Measurements from ENCODE around the gene HEMK1.

HEMK1 gene

GRCh38 chr3:50577348-50577747 is 8.0 kb downstream of the HEMK1 start:
- no peak for DNase-seq

GRCh38 chr3:50580683-50581458 is 11.5 kb downstream of the HEMK1 start:
- DNase-seq: no peak

GRCh38 chr3:50581459-50581842 is 12.1 kb downstream of the HEMK1 start:
- no peak for DNase-seq

DNA sequence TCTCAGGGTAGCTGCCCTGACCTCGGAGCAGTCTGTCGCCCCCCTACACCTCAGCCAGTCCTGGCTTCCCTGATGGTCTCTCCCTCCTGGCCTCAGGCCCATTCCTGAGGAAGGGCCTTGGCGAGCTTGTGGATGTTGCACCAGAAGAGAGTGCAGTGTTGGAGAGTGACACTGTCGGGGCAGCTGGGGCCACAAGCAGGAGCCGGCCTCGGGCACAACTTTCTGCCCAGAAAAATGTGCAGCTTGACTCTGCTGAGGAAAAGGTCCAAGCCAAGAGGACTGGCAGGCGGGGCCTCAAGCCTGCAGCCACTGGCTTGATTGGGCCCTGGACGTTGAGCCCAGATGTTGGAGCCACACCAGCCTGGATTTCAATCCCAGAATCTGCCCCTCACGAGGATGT is 12.8 kb downstream of the HEMK1 start:
- DNase-seq: no peak

DNA sequence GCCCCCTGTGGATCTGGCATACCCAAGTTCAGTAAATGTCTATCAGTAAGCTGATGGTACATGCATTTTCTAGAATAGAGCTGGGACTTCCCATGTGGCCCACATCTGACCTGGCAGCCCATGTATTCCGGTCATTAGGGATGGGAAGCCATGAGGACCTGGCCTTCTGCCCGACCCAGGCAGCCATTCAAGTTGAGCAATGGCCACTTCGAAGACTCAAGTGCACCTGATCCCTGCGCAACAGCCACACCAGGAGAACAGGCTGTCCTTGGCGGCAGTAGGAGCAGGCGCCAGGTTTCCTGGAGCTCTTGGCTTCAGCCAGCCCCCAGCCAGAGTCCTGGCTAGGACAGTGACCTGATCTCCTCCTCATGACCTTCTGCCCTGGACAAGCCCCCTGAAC is 14.6 kb downstream of the HEMK1 start:
- DNase-seq: no peak

- no peak for DNase-seq
Observed at GRCh38 chr3:50584391-50584790, 15.1 kb downstream of the HEMK1 start.

DNA sequence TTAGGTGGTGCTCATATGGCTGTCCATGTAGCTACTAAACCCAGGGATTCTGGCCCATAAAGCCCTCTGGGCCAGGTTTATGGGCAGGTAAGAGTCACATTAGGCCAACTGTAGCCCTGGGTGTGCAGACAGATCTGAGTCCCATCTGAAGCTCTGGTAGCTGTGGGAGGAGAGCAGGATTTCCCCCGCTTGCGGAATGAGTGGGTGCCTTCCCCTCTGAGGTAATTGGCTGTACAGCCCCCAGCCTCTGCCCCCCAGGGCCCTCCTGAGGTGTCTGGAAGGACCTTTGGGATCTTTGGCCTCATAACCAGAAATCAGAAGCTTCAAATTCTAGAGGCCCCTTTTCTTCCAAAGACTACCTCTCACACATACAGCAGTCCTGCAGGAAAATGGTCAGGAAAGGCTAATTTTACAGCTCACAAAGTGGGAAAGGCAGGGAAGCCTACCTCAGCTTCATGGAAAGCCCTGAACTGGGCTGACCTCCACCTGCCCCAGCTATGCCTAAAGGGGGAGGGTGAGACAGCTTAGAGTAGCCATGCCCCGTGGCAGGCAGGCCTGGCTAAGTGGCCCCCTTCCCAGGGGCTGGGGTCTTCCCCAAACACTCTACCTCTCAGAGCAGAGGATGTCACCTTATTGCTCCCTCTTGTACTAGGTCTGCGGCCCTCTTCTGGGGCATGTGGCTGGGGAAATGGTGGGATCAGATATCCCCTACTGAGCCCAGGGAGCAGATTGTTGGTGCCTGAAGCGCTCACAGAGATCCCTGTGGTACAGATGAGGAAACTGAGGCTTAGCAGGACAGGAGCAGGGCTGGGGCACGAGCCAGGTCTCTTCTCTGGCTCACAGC is 16.8 kb downstream of the HEMK1 start:
- DNase-seq: no peak

DNA sequence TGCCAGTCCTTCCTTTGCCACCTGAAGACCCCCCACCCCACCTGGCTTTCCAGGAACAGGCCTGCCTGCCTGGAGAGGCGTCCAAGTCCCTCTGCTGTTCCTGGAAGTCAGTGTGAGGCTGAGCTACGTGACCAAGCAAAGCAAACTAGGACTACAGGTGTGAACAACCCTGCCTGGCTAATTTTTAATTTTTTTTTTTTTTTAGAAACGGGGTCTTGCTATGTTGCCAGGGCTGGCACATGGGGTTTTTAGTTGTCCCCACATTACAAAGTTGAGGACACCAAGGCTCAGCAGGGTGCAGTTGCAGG is 17.4 kb downstream of the HEMK1 start:
- DNase-seq: no peak

GRCh38 chr3:50587373-50587772 is 18.1 kb downstream of the HEMK1 start:
- no peak for DNase-seq

DNA sequence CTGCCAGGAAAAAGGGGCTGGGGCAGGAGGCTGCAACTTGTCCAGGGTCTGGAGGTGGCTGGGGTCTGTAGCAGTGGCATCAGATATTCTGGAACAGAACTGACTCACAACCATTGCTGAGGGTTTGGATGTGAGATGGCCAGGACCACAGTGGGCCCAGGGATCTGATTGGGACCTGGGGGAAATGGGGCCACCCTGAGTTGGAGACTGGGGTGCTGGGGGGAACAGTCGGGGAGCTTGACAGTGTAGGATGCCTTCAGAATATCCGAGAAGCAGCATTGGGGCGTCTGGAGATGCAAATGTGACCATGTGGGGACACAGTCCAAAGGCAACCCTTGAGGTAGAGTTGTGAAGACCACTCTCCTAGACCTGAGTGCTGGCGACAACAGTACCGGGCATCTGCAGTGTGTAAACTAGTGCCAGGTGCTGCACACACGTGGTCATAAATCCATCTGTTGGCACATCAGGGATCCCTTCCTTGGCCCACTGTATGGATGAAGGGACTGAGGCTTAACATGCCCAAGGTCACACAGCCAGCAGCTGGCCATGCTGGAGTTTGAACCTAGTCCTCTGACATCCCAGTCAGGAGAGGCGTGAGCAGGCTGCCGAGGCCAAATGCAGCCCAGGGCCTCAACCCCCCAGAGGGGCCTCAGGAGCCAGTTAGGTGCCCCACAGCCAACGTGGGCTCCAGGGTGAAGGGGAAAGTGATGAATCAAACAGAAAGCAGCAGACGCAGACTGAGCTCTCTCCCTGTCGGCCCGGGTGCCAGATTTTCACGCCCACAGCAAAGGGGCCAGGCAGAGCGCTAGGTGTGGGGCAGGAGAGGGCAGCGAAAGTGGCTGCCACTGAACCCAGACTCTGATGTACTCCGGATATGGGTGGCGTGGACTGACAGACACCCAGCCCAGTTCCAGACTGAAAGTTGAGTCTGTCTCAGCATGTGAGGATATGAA is 18.8 kb downstream of the HEMK1 start:
- no peak for DNase-seq

- DNase-seq: no peak
Observed at GRCh38 chr3:50588759-50589433, 19.6 kb downstream of the HEMK1 start.

DNA sequence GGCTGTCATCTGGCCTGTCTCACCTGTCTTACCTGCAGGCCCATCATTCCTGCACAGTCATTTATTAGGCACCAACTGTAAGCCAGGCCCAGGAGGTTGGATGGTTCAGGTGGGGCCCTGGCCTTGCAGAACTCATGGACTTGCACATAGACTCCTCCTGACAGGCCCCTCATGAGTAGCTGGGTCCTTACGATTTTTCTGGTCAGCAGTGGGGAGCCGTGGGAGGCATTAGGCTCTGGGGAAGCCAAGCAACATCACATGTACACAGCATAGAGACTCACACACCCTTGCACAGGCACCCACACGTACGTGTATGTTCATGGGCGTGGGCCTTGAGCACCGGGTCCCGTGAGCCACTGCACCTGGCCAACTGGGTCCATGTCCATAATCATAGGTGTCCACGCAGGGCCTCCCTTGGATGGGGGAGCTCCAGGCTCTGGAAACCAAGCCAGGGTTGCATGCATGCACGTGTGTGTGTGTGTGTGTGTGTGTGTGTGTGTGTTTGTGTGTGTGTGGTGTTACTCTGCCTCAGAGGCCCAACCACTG is 21.9 kb downstream of the HEMK1 start:
- DNase-seq: no peak

DNA sequence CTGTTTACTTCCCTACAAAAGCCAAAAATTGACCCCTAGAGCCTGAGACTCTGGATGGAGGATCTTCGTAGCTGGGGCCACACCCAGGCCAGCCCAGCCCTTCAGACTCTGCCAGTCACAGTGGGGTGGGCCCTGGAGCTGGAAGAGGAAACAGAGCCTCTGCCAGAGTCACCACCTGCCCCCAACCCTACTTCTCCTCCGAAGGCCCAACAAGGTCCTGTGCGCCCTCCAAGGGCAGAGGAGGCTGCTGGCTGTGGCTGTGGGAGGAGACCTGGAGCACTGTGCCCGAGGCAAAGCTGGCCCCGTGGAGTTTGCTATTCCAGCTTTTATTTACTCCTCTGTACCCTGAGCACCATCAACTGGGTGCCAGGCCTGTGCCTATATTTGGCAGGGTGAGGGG is 23.2 kb downstream of the HEMK1 start:
- DNase-seq: no peak

GRCh38 chr3:50594253-50594785 is 25.0 kb downstream of the HEMK1 start:
- no peak for DNase-seq

- no peak for DNase-seq
Observed at GRCh38 chr3:50599115-50599715, 29.9 kb downstream of the HEMK1 start.

GRCh38 chr3:50599716-50600118 is 30.4 kb downstream of the HEMK1 start:
- no peak for DNase-seq

DNA sequence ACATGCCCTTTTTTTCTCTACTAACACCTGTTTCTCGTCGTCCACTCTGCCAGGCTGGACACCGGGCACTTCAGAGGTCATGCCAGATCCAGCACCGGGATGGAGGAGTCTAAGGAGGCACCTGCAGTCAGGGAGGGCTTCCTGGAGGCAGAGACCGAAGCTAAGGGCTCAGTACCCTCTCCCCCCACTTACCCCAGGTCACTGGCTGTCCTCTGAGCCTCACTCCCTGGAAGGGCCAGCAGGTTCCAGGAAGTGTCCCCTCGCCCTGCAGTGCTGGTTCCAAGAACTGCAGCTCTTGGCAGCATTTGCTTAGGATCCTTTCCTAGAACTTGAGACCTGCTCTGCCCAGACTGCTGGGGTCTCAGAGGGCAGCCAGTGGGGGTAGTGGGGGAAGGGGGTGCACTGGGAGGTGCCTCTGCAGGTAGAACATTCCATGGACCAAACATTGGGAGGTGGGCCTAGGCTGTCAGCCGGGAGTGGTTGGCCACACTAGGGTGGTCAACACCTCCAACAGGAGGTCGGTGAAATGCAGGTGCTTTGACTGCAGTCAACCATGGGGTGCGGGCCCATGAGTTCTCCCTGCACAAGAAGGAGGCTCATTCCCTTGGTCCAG is 30.9 kb downstream of the HEMK1 start:
- DNase-seq: no peak

DNA sequence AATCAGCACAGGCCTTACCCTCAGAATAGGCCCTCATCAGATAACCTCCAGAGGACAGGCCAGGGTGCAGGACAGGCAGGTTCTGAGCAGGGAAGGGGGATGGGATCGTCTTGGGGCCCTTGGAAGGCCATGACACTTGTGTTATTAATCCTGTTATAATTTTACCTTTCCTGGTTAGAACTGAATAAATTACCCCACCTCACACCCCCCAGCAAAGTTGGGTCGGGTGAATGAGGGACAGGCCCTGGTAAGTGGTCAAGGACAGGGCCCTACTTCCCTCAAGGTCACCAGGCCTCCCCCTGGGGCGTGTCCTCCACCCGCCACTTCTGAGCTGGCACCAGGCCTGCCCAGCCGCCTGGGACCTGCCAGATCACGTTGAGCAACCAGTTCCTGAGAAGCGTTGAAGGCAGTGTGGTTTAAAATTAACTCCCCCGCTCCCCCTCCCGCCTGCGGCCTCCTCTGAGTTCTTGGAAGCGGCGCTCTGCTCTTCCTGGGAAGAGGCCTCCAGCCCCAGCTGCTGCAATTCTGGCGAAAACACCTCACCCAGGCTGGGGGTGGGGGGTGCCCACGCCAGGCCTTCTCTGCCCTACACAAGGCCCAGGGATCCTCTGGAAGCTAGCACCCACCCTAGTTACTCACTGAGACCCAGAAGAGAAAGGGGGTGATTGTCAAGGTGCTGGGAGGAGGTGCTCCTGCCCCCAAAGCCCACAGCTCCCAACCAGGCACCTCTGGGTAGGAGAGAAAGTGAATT is 31.7 kb downstream of the HEMK1 start:
- no peak for DNase-seq

DNA sequence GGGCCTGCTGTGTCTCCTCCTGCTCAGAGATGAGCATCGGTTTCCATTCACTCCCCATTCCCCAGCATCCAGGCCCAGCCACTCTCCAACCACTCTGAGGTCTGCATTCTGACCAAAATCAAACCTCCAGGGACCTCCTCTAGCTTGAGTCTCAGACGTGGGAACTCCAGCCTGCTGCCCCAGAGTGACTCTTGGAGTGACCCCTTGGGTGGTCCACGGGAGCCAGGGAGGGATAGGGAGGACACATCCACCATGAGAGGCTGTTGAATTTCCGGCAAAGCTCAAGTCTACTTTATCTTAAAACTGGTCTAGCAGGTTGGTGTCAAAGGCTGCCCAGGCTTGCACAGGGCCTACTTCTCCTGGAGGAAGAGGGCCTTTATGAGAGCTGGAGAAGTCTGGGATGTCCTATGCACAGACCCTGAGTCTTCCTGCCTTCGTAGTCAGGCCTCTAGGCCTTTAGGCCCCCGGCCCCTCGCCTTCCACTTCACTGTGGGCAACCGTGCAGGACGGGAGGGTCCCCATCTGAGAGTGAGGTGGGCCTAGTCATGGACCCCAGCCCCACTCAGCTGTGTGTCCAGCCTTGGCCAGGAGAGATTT is 33.4 kb downstream of the HEMK1 start:
- no peak for DNase-seq
